GM12878 (cell line): ENCODE results near the gene ACSL1. TPM values are rescaled to one million over a fixed set of nuclear protein-coding genes. Genes with fewer than 3 reads are reported as not detected.
A peak's percentile ranks its signal among the peaks of the same experiment; 100 is the strongest.

Experiments
- ATAC-seq: fragments of 200-7000 bp; cut with Tn5 transposase; 3 replicates; pipeline ENCODE4 v1.9.1; 2020; ENCODE audit warnings: mild to moderate bottlenecking, moderate library complexity
- BruUV-seq: library from RNA; stranded (reverse); fragments of 400-500 nt; replicated peaks from 2 replicates; lab custom pipeline; 2021; lab: Mats Ljungman, UMichigan
- CTCF ChIA-PET: fragments of 300-600 bp; sonication (Branson Sonifier 250); formaldehyde crosslinking; extraction: SDS; loops from one replicate; lab custom pipeline; 2021; ENCODE audit warnings: inconsistent platforms; lab: Yijun Ruan, JAX
- POLR2A ChIA-PET: fragments of 350-600 bp; formaldehyde crosslinking; extraction: SDS; loops from one replicate; lab custom pipeline; 2021; ENCODE audit warnings: inconsistent platforms; lab: Charles Lee
- RAD21 ChIA-PET: fragments of 300-600 bp; sonication (Branson Sonifier 250); formaldehyde crosslinking; loops from one replicate; lab custom pipeline; 2023; ENCODE audit warnings: antibody characterized with exemption; ENCODE audit not compliant: unreplicated experiment; lab: Charles Lee
- SMC1A ChIA-PET: fragments of 300-600 bp; sonication (Branson Sonifier 250); formaldehyde crosslinking; loops from one replicate; lab custom pipeline; 2023; ENCODE audit not compliant: unreplicated experiment, uncharacterized antibody; lab: Charles Lee
- DNase-seq: peaks from one replicate; pipeline ENCODE4 v3.0.0-alpha.2; 2011; ENCODE audit warnings: low read depth, low spot score
- FAIRE-seq: peaks from 3 replicates; lab custom pipeline; 2011; peaks lifted over from hg19 to GRCh38; lab: Jason Lieb, UNC
- H2AFZ ChIP-seq: 2 replicates; pipeline ENCODE4 v1.6.0; 2011; ENCODE audit warnings: low read depth, low read length, control low read depth; ENCODE audit not compliant: control insufficient read depth
- H3K27ac ChIP-seq: 2 replicates; pipeline ENCODE4 v1.5.1; 2011; ENCODE audit warnings: control low read depth; ENCODE audit not compliant: control insufficient read depth, insufficient read depth
- H3K27me3 ChIP-seq, 2 experiments: replicated peaks in 1 of 2; 2 replicates each; pipeline versions ENCODE4 v1.6.0 to v1.6.1; 2011; ENCODE audit warnings: low read length in 1 of 2; ENCODE audit not compliant: control insufficient read depth in 2 of 2, insufficient read depth in 2 of 2
- H3K36me3 ChIP-seq, 2 experiments: 2 replicates each; pipeline ENCODE4 v1.5.1; 2011; ENCODE audit warnings: low read length in 1 of 2; ENCODE audit not compliant: control insufficient read depth in 2 of 2, insufficient read depth in 2 of 2
- H3K4me1 ChIP-seq: 2 replicates; pipeline ENCODE4 v1.6.1; 2011; ENCODE audit warnings: mild to moderate bottlenecking, low read length, moderate library complexity, mixed read lengths; ENCODE audit not compliant: control insufficient read depth, insufficient read depth
- H3K4me2 ChIP-seq: 2 replicates; pipeline ENCODE4 v1.6.0; 2011; ENCODE audit warnings: control low read depth; ENCODE audit not compliant: control insufficient read depth, insufficient read depth
- H3K4me3 ChIP-seq: fragments of 200-600 bp; sonication (generic); 2 replicates; pipeline ENCODE4 v1.5.1; 2016
- H3K79me2 ChIP-seq: 2 replicates; pipeline ENCODE4 v1.6.0; 2011; ENCODE audit warnings: low read length; ENCODE audit not compliant: control insufficient read depth, insufficient read depth
- H3K9ac ChIP-seq: 2 replicates; pipeline ENCODE4 v1.8.0; 2011; ENCODE audit warnings: low read length, control low read depth, mixed read lengths; ENCODE audit not compliant: control insufficient read depth, insufficient read depth
- H3K9me3 ChIP-seq: replicated peaks from 3 replicates; pipeline ENCODE4 v1.5.1; 2011; ENCODE audit warnings: mild to moderate bottlenecking, low read length; ENCODE audit not compliant: control insufficient read depth, insufficient read depth
- H4K20me1 ChIP-seq: 2 replicates; pipeline ENCODE4 v1.6.0; 2011; ENCODE audit not compliant: control insufficient read depth, insufficient read depth
- BACH1 ChIP-seq: fragments of 450-650 bp; IDR thresholded peaks from 2 replicates; pipeline ENCODE4 v1.6.1; 2017; ENCODE audit warnings: mild to moderate bottlenecking, borderline replicate concordance
- CEBPZ ChIP-seq: fragments of 150-350 bp; IDR thresholded peaks from 2 replicates; pipeline ENCODE4 v1.6.1; 2016; ENCODE audit warnings: low read depth, low read length
- CHD1 ChIP-seq: IDR thresholded peaks from 2 replicates; pipeline ENCODE4 v1.6.1; 2012; ENCODE audit warnings: low read depth, low read length, improper control_type of control experiment
- E4F1 ChIP-seq: fragments of 450-650 bp; IDR thresholded peaks from 2 replicates; pipeline ENCODE4 v1.6.1; 2018; ENCODE audit warnings: borderline replicate concordance, mild to moderate bottlenecking; ENCODE audit not compliant: partially characterized antibody
- EGR1 ChIP-seq, 2 experiments: IDR thresholded peaks; 1 replicate in 1 of 2; 2 replicates in 1 of 2; pipeline ENCODE4 v1.6.1; 2011 to 2012; ENCODE audit warnings: low read depth in 2 of 2, low read length in 2 of 2, borderline replicate concordance in 1 of 2, mild to moderate bottlenecking in 1 of 2, moderate library complexity in 1 of 2
- MEF2A ChIP-seq: IDR thresholded peaks from 2 replicates; pipeline ENCODE4 v1.6.1; 2011; ENCODE audit warnings: low read depth, mild to moderate bottlenecking, low read length, moderate library complexity; ENCODE audit not compliant: insufficient read depth
- MXI1 ChIP-seq: fragments of 150-350 bp; IDR thresholded peaks from 2 replicates; pipeline ENCODE4 v1.6.1; 2011; ENCODE audit warnings: low read depth, mild to moderate bottlenecking, inconsistent platforms, low read length, improper control_type of control experiment
- MYB ChIP-seq: fragments of 150-350 bp; IDR thresholded peaks from 2 replicates; pipeline ENCODE4 v1.6.1; 2014; ENCODE audit warnings: mild to moderate bottlenecking, low read depth, low read length, borderline replicate concordance
- POLR2A ChIP-seq: IDR thresholded peaks from 2 replicates; pipeline ENCODE4 v1.6.1; 2011; ENCODE audit warnings: low read depth, mild to moderate bottlenecking, low read length
- SIN3A ChIP-seq: IDR thresholded peaks from 2 replicates; pipeline ENCODE4 v1.6.1; 2012; ENCODE audit warnings: low read depth, low read length, improper control_type of control experiment
- SP1 ChIP-seq: IDR thresholded peaks from one replicate; pipeline ENCODE4 v1.6.1; 2011; ENCODE audit warnings: low read depth, low read length
- SUZ12 ChIP-seq: fragments of 200-600 bp; sonication (generic); IDR thresholded peaks from one replicate; pipeline ENCODE4 v1.6.1; 2018; ENCODE audit warnings: antibody characterized with exemption, mild to moderate bottlenecking; ENCODE audit not compliant: unreplicated experiment
- TBL1XR1 ChIP-seq: IDR thresholded peaks from 2 replicates; pipeline ENCODE4 v1.6.1; 2012; ENCODE audit warnings: low read depth, low read length, improper control_type of control experiment
- ZBTB11 ChIP-seq: fragments of 450-650 bp; formaldehyde crosslinking; IDR thresholded peaks from 2 replicates; pipeline ENCODE4 v1.5.0; 2022; ENCODE audit warnings: mild to moderate bottlenecking, missing genetic modification characterization
- ZNF207 ChIP-seq: fragments of 450-650 bp; IDR thresholded peaks from 2 replicates; pipeline ENCODE4 v1.6.1; 2014; ENCODE audit warnings: antibody characterized with exemption, mild to moderate bottlenecking, borderline replicate concordance
- ZNF217 ChIP-seq: fragments of 450-650 bp; IDR thresholded peaks from 2 replicates; pipeline ENCODE4 v1.6.1; 2017; ENCODE audit warnings: antibody characterized with exemption, mild to moderate bottlenecking
- WGBS: methylation state at CpG from one replicate; pipeline ENCODE4 v1.1.6; 2016; ENCODE audit warnings: low lambda C conversion rate; ENCODE audit not compliant: insufficient replicate concordance, insufficient coverage; ENCODE audit errors: missing lambda C conversion rate; 5-methylcytosine and 5-hydroxymethylcytosine counted together
- in situ Hi-C: fragments of 300-500 bp; cut with MboI; formaldehyde crosslinking; loops from 9 replicates; pipeline ENCODE4 v1.14.3; 2018; ENCODE audit warnings: mixed read lengths
- intact Hi-C: fragments of 100-400 bp; cut with micrococcal nuclease; formaldehyde crosslinking; loops from one replicate; pipeline ENCODE4 v1.14.2; 2022; ENCODE audit not compliant: unreplicated experiment
- polyA plus RNA-seq, 11 experiments: library from polyadenylated mRNA; depleted of rRNA in 4 of 11; unstranded in 6 of 11; stranded (reverse) in 5 of 11; fragments of >200 nt; fragmentation: Nextera tagmentation in 4 of 11; fragmentation: Illumina TruSeq in 1 of 11; extraction: Ambion mirVana in 4 of 11; extraction: Trizol in 1 of 11; gene quantifications; 1 replicate in 1 of 11; 2 replicates in 10 of 11; pipeline versions ENCODE4 v1.2.1 to v1.2.3, GENCODE V29; 2011 to 2016; ENCODE audit warnings: inconsistent platforms in 2 of 11, missing spikeins in 2 of 11, low read depth in 1 of 11
- total RNA-seq, 4 experiments: library from RNA; depleted of rRNA in 3 of 4; stranded (reverse); fragments of >200 nt in 3 of 4; fragmentation: Illumina TruSeq in 1 of 4; extraction: Trizol in 1 of 4; gene quantifications; 2 replicates each; pipeline versions ENCODE4 v1.2.1 to v1.2.3, GENCODE V29; 2013 to 2021

ACSL1 gene
- total and polyA plus RNA-seq, 10 of the 15 experiments (the other 5 are each of a cell fraction or from before 2014, with no cell fraction given) = 30.7 to 68.1 (median 58.7) TPM

- Histone ChIP-seq H2AFZ (no peak overlapping the region), H3K4me2 (no peak overlapping the region), H4K20me1 (no peaks in the 10 kb centered on the region), H3K9me3 (no peaks in the 10 kb centered on the region; the same call in 2 of the 3 replicates), H3K27ac (no peak overlapping the region), H3K4me3 (no peak overlapping the region), H3K79me2 (no peaks in the 10 kb centered on the region), H3K4me1 (peaks cover 38% of the 10 kb centered on the region), H3K36me3 (no peaks in the 10 kb centered on the region), H3K27me3 (no peaks in the 10 kb centered on the region), H3K9ac (no peak overlapping the region)
- intact Hi-C loops (loop anchor here (5.0 kb wide), 1 partner anchor 39 kb away; no protein-coding TSS in a partner anchor), in situ Hi-C loops (no loop called here)
- POLR2A ChIA-PET = interaction anchor here (2.6 kb wide), 1 partner anchor 12 kb away, joined by 24 read pairs; no protein-coding TSS in a partner anchor
- SMC1A ChIA-PET = interaction anchor here (0.6 kb wide), 1 partner anchor 47 kb away, joined by 4 read pairs; no protein-coding TSS in a partner anchor
- peak; percentile 15 for ATAC-seq
- RAD21 ChIA-PET = interaction anchor here (2.2 to 3.0 kb wide), 2 partner anchors 12 to 41 kb away, joined by 7 to 22 read pairs; no protein-coding TSS in a partner anchor
- WGBS = 43% methylated on average over 5 of the region's 5 CpGs
- no TSS peak for BruUV-seq
- CTCF ChIA-PET = interaction anchor here (1.6 to 2.1 kb wide), 2 partner anchors 12 to 45 kb away, joined by 4 to 21 read pairs; no protein-coding TSS in a partner anchor
- no peak for DNase-seq
- FAIRE-seq = no peak
- TF ChIP-seq ZNF207 = no peak
- TF ChIP-seq SIN3A = no peak
- TF ChIP-seq POLR2A = no peak
- TF ChIP-seq EGR1 (IDR thresholded peaks at IDR 0.05; ENCODE audit: borderline replicate concordance in 1 of 2, low read depth in 2 of 2, low read length in 2 of 2) = no peak
- no peak for TF ChIP-seq E4F1
- TF ChIP-seq CHD1 = no peak
- no peak for TF ChIP-seq MEF2A
- TF ChIP-seq ZNF217 = no peak
- TF ChIP-seq MYB = no peak
- TF ChIP-seq BACH1 = no peak
- no peak for TF ChIP-seq CEBPZ
- TF ChIP-seq SP1 = no peak
- TF ChIP-seq TBL1XR1 = no peak
- TF ChIP-seq ZBTB11 (CRISPR knock-in tag) = no peak
- TF ChIP-seq SUZ12 = no peak
- no peak for TF ChIP-seq MXI1
Observed at GRCh38 chr4:184861047-184861446, 35.3 kb upstream of the ACSL1 start.
